NT2/D1 (cell line): Measurements from ENCODE around the gene SPPL3.

Experiments
- YY1 ChIP-seq: IDR thresholded peaks from 2 replicates; pipeline ENCODE4 v1.6.1; 2011; ENCODE audit not compliant: insufficient read length, insufficient read depth
- ZNF274 ChIP-seq: IDR thresholded peaks from 2 replicates; pipeline ENCODE4 v1.6.1; 2011; ENCODE audit warnings: mild to moderate bottlenecking, low read depth, low read length

- no peak for TF ChIP-seq YY1
- TF ChIP-seq ZNF274: no peak
Measured at GRCh38 chr12:120856980-120857379, 47.2 kb downstream of the SPPL3 start.
